DMS153 (cell line): ENCODE data around the gene SUGCT.

Source experiments
- DNase-seq: peaks from one replicate; lab custom pipeline; 2025; lab: John Stamatoyannopoulos, UW

Gene SUGCT

DNA sequence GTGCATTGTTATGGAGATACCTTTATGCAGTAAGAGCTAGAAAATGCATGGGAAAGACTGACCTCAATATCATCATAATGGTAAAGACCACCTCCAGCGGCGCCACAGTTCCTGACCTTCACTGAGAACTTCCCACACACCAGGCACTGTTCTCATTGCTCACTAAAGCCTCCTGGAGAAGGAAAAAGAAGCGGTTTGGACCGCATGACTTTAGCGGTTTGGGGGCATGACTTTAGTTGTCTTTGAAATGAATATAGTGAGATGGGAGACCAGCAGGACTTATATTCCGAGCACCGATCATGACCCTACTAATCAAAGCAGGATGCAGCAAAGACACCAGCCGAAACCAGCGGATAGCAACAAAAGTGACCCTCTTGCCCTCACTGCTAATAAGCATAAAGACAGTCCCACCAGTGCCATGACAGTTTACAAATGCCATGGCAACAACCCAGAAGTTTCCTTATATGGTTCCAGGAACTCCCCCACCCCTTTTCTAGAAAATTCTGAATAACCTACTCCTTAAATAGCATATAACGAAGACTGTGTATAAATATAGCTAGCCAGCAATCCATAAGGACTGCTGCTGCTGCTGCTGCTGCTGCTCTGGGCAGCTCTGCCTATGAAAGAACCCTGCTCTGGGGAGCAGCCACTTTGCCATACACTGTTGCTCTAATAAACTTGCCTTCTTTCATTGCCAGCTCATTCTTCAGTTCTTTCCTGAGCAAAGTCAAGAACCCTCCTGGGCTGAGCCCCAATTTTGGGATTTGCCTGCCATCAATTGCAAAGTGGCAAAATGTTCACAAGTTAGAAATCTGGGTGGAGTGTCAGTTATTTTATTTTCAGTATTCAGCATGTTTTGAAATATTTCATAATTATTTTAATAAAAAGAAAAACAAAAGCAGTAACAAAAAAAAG, 694.1 kb downstream of the SUGCT start:
- no peak for DNase-seq

DNA sequence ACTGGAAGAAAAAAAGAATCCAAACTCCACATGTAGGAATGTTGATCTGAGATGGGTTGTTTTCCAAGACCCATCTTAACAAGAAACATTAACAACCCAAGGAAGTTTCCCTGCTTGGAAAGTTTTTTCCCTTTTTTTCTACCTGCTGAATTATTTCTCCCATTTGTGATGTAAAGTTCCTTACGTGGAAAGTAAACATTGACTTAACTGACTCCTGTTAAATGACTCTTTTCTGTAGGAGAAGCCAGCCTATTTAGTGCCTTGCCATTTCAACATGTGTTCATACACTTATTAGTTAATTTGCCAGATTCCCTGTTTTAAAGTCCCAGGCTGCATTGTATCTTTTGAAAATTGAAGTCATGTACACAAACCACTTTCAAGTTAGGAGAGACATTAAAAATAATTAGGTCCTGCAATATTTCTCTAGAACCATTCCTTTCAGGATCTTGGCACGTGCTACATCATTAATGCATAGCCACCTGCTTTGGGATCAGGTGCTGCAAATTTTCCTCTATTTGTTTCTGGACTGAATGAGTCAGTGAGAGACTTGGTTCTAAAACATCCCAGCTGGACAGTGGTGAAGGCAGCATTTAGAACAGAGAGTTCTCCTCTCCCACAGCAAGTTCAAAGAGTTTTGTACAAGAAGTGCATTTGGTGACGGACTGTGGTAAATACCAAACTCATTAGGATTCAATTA, 698.5 kb downstream of the SUGCT start:
- DNase-seq = no peak

GRCh38 chr7:40833888-40834234, 699.1 kb downstream of the SUGCT start:
- no peak for DNase-seq

GRCh38 chr7:40836218-40836617, 701.4 kb downstream of the SUGCT start:
- DNase-seq = no peak

- no peak for DNase-seq
These were observed 705.1 kb downstream of the SUGCT start for GRCh38 chr7:40839881-40840280.

DNA sequence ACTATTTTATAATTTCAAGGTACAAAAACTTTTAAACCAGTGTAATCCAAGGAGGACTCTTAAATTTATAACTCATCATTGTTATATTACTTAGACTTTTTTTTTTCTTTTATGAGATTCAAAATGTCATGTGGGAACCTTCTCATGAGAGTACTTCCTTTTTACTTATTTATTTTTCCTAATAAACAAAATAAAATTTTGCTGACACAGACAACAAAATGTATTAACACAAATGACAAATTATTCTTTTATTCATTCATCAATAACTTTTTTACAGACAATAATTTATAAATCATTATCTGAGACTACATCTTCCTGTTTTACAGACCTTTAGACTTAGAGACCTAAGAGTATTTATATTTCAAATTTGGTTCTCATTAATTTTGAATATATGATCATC, 706.2 kb downstream of the SUGCT start:
- no peak for DNase-seq

DNA sequence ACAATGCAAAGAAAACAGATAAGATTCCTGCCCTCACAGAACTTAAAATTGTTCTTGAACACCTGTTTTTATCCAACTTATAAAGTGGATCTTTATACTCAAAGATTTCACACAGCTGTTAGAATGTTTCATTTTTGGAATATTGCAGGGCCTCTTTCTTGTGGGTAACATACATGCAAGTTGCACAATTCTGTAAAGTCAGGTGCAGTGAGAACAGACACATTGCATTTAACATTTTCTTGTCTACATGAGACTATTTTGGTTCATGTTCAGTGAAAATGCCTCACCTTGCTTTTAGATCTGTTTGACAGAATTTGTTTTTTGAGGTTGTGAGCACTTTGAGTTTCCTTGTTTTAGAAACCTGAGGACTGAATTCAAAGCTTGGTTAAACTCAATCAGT, 707.8 kb downstream of the SUGCT start:
- no peak for DNase-seq

DNA sequence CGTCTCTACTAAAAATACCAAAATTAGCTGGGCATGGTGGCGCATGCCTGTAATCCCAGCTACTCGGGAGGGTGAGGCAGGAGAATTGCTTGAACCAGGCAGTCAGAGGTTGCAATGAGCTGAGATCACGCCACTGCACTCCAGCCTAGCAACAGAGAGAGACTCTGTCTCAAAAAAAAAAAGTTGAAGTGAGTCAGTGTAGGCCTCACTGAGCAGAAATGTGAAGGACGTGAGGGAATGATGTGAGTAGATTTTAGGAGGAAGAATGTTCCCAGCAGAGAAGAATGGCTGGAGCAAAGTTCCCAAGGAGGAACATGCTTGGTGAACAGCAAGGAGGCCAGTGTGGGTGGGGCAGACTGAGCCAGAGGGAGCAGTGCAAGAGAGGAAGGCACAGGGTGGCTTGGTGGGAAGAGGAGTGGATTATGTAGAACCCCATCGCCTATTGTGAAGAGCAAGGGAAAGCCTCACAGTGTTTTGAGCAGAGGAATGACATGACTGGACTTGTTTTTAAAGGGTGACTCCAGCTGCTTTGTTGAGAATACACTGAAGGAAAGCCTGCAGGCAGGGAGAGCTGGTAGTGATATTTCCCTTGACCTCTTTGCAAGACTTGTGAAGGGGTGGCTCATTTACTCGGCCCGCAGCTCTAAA, 708.7 kb downstream of the SUGCT start:
- DNase-seq = no peak

DNA sequence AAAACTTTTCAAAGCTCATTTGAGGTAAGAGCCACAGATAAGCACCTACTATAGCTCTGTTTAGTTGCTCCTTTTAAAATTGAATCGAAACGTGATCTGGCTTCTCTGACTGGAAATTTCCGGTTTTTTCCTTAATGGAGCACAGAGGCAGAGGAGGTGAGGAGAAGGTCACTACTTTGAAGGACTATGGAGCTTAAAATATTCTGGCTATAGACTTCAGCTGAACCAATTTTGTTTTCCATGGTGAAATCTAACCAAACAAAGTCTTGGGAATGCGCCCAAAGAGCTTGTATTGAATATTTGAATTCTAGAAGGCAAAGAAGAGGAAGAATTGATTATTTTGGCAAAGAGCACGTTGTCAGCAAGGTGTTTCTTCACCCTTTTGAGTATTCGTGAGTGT, 711.1 kb downstream of the SUGCT start:
- DNase-seq = no peak

DNA sequence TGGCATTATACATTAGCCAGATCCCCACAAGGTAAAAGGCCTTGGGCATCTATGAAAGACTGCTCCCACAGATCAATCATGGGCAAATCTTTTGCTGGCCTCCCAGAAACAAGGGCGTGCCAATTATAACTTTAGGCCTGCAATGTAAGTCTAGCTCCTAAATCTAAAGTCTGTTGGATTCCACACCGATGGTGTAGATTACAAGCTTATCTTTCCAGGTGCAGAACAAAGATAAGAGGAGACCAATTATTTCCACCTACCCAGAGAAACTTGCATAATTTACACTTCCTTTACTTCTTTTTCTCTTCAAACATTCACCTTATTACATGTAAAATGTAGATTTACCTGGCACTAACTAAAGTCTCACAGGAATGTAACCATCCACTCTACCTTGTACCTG, 713.1 kb downstream of the SUGCT start:
- DNase-seq = no peak

DNA sequence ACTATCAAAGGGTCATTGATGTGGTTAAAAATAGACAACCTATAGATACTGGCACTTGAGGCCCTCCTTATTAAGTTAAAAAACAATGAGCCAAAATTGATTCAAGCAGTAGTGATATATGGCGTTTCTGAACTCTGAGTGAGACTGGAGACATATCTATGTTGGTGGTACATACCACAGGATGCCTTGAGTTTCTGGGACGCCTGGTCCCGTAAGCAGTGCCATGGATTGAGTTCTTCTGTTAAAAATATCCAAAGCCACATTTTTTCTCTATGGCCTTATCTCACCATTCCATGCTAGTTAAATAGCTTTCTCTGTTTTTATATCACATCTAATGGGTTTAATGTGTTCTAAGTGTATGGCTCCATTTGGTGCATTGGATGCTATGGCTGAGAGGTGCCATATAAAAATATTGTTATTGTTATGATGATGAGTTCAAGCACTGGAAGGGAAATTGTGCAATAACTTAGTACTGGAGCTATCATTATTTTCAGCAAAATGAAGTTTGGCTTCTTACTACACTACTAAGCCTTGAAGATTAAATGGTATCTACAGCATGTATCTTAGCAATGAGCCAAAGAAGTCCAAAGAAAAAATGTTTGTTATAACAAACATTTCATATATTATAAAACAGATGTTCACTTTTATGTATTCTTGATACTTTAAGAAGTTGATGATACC, 713.9 kb downstream of the SUGCT start:
- no peak for DNase-seq

DNA sequence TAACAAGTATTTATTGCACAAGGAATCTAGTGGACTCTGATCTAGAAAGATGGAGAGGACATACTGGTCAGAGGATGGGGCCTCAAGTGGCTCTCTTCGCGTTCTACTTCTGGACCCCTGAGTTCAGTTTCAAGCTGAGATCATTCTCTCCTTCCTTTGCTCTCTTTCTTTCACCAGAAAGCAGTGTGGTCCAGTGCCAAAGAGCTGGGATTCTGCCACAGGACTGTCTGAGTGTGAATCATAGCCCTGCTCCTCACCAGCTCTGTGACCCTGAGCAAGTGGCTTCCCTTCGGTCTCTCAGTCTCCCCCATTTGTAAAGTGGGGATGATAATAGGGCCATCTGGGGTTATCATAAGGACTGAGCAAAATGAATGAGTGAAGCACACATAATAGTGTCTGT, 715.2 kb downstream of the SUGCT start:
- no peak for DNase-seq

DNA sequence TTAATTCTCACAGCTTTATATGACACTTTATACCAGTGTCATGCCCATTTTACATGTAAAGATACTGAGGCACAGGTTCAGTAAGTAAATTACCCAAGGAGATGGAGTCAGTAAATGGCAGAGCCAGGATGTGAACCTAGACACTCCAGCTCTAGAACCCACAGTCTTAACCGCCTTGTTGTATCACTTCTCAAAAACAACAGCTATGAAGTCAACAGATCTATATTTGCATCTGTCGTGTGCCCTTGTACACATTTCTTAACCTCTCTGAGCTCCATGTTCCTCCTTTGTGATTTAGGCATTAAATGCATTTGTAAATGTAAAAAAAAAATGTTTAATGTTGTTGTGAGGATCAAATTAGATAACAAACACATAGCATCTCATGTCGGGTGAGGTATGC, 716.2 kb downstream of the SUGCT start:
- DNase-seq = no peak

DNA sequence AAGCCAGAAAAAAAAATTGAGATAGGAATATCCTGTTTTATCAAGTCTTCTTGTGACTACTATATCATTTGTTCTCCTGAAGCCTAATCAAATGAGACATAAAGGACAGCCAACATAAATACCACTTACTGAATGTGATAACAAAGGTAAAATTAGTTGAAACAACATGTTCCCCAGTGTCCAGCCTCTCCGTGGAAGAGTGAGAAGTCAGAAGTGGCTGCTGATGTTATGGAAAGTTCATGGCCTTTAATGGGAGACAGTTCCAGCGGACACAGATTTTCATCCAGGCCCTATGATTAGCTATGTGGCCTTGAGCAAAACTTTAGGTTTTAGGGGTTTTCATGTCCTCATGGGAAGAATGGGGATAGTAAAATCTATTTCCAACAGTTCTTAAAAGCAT, 724.3 kb downstream of the SUGCT start:
- no peak for DNase-seq

DNA sequence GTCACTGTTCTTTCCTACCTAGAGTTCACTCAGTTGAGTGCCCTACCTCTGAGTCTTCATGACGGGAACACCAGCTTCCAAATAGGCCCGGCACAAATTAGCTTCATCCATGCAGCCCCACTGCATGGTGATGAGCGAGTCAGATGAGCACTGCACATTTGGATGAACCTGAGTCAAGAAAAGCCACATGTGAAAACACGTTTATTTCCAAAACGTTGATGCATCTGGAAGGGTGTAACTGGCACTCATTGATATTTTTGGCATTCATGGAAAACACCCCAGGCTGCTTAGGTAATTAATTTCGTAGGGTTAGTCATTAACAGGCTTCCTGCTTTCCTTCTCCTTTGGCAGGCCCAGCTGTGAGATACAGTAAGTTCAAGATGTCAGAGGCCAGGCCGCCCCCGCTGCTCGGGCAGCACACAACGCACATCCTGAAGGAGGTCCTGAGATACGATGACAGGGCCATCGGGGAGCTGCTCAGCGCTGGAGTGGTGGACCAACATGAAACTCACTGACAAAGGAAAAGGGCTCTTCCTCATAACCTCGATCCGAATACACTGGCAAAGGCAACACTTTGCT, 725.2 kb downstream of the SUGCT start:
- no peak for DNase-seq

- no peak for DNase-seq
These were observed 730.8 kb downstream of the SUGCT start for GRCh38 chr7:40865441-40866233.

DNA sequence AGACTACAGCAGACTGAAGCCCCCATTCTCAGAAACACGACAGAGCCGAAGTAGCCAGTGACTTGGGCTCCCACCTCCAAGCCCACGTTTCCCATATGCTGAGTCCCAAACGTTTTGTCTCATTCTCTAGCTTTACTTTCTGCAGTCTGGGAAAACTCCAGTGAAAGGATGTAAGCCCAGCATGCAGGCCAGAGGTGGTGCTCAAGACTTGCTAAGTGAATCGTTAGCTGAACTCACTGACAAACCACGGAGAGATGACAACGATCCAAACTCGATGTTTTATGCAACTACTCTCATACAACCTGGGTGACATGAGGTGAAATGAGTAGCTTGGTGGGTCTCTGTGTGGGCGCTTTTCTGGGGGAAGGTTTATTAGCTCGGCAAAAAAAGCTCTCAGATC, 731.8 kb downstream of the SUGCT start:
- no peak for DNase-seq

DNA sequence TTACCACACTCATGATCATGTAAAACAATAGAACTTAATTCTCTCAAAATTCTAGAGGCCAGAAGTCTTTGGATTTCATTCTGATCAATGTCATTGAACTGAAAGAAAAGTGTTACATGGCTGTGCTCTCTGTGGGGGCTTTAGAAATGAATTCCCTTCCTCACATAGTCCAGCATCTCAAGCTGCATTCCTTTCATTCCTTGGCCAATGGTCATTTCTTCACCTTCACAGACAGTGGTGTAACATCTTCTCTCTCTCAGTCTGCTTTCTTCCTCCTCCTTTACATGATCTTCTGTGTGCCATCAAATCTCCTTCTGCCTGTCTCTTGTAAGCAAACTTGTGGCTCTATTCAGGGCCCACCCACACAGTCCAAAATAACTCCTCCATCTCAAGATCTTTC, 735.3 kb downstream of the SUGCT start:
- DNase-seq = no peak

GRCh38 chr7:40873248-40873647, 738.4 kb downstream of the SUGCT start:
- no peak for DNase-seq

- no peak for DNase-seq
These were observed 740.0 kb downstream of the SUGCT start for GRCh38 chr7:40874756-40875155.

- DNase-seq = no peak
These were observed 741.8 kb downstream of the SUGCT start for GRCh38 chr7:40876601-40877000.
